MCF 10A (cell line): ENCODE measurements around the gene PTPRG. TPM values are rescaled to one million over a fixed set of nuclear protein-coding genes. Genes with fewer than 3 reads are reported as not detected.

Source experiments
- BruUV-seq: library from RNA; stranded (reverse); fragments of 400-500 nt; replicated peaks from 2 replicates; lab custom pipeline; 2021; lab: Mats Ljungman, UMichigan
- CTCF ChIA-PET: fragments of 300-600 bp; sonication (Branson Sonifier 250); formaldehyde crosslinking; extraction: SDS; loops from one replicate; lab custom pipeline; 2021; ENCODE audit warnings: antibody characterized with exemption, inconsistent platforms; lab: Yijun Ruan, JAX
- POLR2A ChIA-PET: fragments of 300-600, 350-650 bp; sonication (Branson Sonifier 250); formaldehyde crosslinking; extraction: SDS; loops from one replicate; lab custom pipeline; 2020; ENCODE audit warnings: antibody characterized with exemption, inconsistent platforms; lab: Yijun Ruan, JAX
- DNase-seq: peaks from one replicate; pipeline ENCODE4 v3.0.0-alpha.2; 2018; ENCODE audit not compliant: unreplicated experiment
- H3K27ac Mint-ChIP-seq: one replicate; pipeline ENCODE4 v1.8.0; 2022; ENCODE audit warnings: mild to moderate bottlenecking, low read depth, mixed read lengths; ENCODE audit not compliant: unreplicated experiment
- H3K27me3 Mint-ChIP-seq: one replicate; pipeline ENCODE4 v1.8.0; 2022; ENCODE audit warnings: mixed read lengths; ENCODE audit not compliant: insufficient read depth, unreplicated experiment
- H3K36me3 Mint-ChIP-seq: one replicate; pipeline ENCODE4 v1.8.0; 2022; ENCODE audit warnings: mild to moderate bottlenecking, moderate library complexity, mixed read lengths; ENCODE audit not compliant: insufficient read depth, unreplicated experiment
- H3K4me1 Mint-ChIP-seq: one replicate; pipeline ENCODE4 v1.8.0; 2022; ENCODE audit warnings: mixed read lengths; ENCODE audit not compliant: insufficient read depth, unreplicated experiment
- H3K4me3 Mint-ChIP-seq: one replicate; pipeline ENCODE4 v1.8.0; 2022; ENCODE audit warnings: mild to moderate bottlenecking, moderate library complexity, mixed read lengths; ENCODE audit not compliant: unreplicated experiment
- H3K9me3 Mint-ChIP-seq: one replicate; pipeline ENCODE4 v1.8.0; 2022; ENCODE audit warnings: mixed read lengths; ENCODE audit not compliant: unreplicated experiment
- CTCF ChIP-seq: fragments of 200-600 bp; IDR thresholded peaks from one replicate; pipeline ENCODE4 v1.8.0; 2022; ENCODE audit warnings: antibody characterized with exemption, mild to moderate bottlenecking; ENCODE audit not compliant: unreplicated experiment
- intact Hi-C: fragments of 100-400 bp; cut with micrococcal nuclease; formaldehyde crosslinking; loops from 2 replicates; pipeline ENCODE4 v1.14.1; 2022
- total RNA-seq: library from RNA; stranded (reverse); gene quantifications from 2 replicates; pipeline ENCODE4 v1.2.3, GENCODE V29; 2022

The PTPRG gene
- total RNA-seq, 1 experiment from 2014 or later, result 54.5 TPM

GRCh38 chr3:62249855-62250543 is 688.6 kb downstream of the PTPRG start:
- Mint-ChIP-seq H3K36me3 (peaks cover under 1% of the 10 kb centered on the region), H3K27me3 (no peaks in the 10 kb centered on the region), H3K27ac (no peak overlapping the region), H3K9me3 (no peaks in the 10 kb centered on the region), H3K4me3 (no peak overlapping the region), H3K4me1 (peaks cover 5% of the 10 kb centered on the region)
- DNase-seq, result no peak
- intact Hi-C loops, result no loop called here
- POLR2A ChIA-PET, result no interaction called here
- BruUV-seq, result no TSS peak
- CTCF ChIA-PET, result interaction anchor here (0.6 to 1.0 kb wide), 4 partner anchors 13 to 82 kb away, joined by 3 to 5 read pairs (median 3); no protein-coding TSS in a partner anchor
- no peak for TF ChIP-seq CTCF

- H3K27me3 Mint-ChIP-seq, result no peaks in the 10 kb centered on the region
- no peak overlapping the region for H3K27ac Mint-ChIP-seq
- POLR2A ChIA-PET, result no interaction called here
- CTCF ChIA-PET, result no interaction called here
- no peak for DNase-seq
- intact Hi-C loops, result no loop called here
- no peaks in the 10 kb centered on the region for H3K36me3 Mint-ChIP-seq
- TF ChIP-seq CTCF, result no peak
- no TSS peak for BruUV-seq
- no peaks in the 10 kb centered on the region for H3K9me3 Mint-ChIP-seq
- no peak overlapping the region for H3K4me3 Mint-ChIP-seq
- H3K4me1 Mint-ChIP-seq, result peaks cover 5% of the 10 kb centered on the region
Observed at GRCh38 chr3:62252438-62253157, 691.2 kb downstream of the PTPRG start.

GRCh38 chr3:62253971-62254370 is 692.6 kb downstream of the PTPRG start:
- no peak overlapping the region for H3K27ac Mint-ChIP-seq
- H3K4me1 Mint-ChIP-seq, result peaks cover 5% of the 10 kb centered on the region

More at GRCh38 chr3:62253971-62254370, 692.6 kb downstream of the PTPRG start:
- Mint-ChIP-seq H3K36me3 (no peaks in the 10 kb centered on the region), H3K4me3 (no peak overlapping the region), H3K9me3 (no peaks in the 10 kb centered on the region), H3K27me3 (no peaks in the 10 kb centered on the region)
- CTCF ChIA-PET, result interaction anchor here (0.7 to 1.1 kb wide), 2 partner anchors 12 to 25 kb away, joined by 3 to 5 read pairs; no protein-coding TSS in a partner anchor
- no TSS peak for BruUV-seq
- POLR2A ChIA-PET, result interaction anchor here (0.7 kb wide), 1 partner anchor 8 kb away, joined by 3 read pairs; no protein-coding TSS in a partner anchor
- intact Hi-C loops, result no loop called here
- DNase-seq, result no peak
- TF ChIP-seq CTCF, result no peak
